AG10803 (cell line): ENCODE results near the gene CRYBG2.
A peak's percentile ranks its signal among the peaks of the same experiment; 100 is the strongest.

ENCODE experiments used
- DNase-seq: peaks from one replicate; pipeline ENCODE4 v3.0.0; 2010; ENCODE audit warnings: low read depth
- H3K4me3 ChIP-seq: 2 replicates; pipeline ENCODE4 v1.5.1; 2011; ENCODE audit warnings: mild to moderate bottlenecking, low read length, control low read depth
- TF ChIP-seq, protein P1 (sequence below): conservative IDR thresholded peaks from 2 replicates; pipeline ENCODE4 v1.5.1; 2011; ENCODE audit warnings: mild to moderate bottlenecking, low read length, control low read depth, inconsistent platforms

CRYBG2 gene

DNA sequence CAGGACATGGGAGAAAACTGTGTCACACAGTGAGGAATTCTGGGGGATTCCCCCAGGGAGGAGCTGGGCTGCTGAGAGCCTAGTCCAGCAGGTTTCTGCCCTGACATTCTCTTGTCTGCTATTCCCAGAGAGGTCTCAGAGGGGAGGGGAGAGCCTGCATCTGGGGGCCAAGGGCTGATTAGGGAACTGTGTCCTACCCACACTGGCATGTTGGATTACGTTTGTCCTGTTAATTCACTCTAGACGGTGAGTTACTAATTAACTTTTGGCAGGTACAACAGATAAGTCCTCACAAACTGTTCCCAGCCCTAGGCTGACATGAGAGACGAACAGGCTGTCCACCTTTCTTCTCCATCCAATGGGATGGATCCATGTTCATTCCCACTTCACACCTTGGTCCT, 76.7 kb downstream of the CRYBG2 start:
- TF ChIP-seq, protein P1, sequence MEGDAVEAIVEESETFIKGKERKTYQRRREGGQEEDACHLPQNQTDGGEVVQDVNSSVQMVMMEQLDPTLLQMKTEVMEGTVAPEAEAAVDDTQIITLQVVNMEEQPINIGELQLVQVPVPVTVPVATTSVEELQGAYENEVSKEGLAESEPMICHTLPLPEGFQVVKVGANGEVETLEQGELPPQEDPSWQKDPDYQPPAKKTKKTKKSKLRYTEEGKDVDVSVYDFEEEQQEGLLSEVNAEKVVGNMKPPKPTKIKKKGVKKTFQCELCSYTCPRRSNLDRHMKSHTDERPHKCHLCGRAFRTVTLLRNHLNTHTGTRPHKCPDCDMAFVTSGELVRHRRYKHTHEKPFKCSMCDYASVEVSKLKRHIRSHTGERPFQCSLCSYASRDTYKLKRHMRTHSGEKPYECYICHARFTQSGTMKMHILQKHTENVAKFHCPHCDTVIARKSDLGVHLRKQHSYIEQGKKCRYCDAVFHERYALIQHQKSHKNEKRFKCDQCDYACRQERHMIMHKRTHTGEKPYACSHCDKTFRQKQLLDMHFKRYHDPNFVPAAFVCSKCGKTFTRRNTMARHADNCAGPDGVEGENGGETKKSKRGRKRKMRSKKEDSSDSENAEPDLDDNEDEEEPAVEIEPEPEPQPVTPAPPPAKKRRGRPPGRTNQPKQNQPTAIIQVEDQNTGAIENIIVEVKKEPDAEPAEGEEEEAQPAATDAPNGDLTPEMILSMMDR: no peak
- no peak overlapping the region for H3K4me3 ChIP-seq
- no peak for DNase-seq

- no peak for DNase-seq
- no peak overlapping the region for H3K4me3 ChIP-seq
- TF ChIP-seq, protein P1: no peak
Measured at GRCh38 chr1:26276432-26276838, 77.5 kb downstream of the CRYBG2 start.

DNA sequence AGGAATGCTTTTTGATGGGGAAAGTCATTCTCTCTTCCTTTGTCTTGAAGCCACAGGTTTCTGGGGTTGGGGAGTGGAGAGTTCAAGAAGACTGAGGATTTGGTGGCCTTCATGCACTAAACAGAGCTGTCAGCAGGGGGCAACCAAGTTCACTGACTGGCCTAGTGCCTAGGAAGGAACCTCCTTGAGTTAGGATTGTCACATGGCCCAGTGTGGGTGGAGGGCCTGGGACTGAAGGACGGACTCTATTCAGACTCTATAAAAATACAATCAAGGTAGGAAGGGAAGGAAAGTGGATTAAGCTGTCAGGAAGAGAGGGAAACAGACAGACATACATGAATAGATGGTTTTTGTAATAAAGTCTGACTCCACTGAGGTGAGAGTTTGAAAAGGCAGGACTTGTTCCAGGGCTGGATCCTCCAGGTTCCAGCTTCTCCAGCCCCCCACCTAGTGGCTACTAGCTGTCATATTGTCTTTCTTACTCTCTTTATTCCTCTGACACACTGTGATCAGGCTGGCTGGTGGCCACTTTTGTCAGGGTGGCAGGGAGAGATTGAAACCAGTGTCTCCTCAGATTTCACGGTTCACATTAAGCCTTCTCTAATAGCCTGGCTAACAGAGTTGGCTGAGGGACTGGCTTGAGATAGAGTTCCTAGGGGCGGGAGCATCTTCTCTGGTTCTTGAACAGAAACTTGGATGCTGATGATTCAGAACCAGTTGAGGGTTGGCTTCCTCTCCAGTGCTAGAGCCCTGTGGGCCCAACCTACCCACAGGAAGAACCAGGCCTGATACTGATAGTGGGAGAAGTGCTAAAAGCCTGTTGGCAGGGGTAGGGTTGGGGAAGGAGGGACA, 78.1 kb downstream of the CRYBG2 start:
- peak; percentile 97 for DNase-seq
- H3K4me3 ChIP-seq: no peak overlapping the region
- TF ChIP-seq, protein P1: peak; percentile 81

DNA sequence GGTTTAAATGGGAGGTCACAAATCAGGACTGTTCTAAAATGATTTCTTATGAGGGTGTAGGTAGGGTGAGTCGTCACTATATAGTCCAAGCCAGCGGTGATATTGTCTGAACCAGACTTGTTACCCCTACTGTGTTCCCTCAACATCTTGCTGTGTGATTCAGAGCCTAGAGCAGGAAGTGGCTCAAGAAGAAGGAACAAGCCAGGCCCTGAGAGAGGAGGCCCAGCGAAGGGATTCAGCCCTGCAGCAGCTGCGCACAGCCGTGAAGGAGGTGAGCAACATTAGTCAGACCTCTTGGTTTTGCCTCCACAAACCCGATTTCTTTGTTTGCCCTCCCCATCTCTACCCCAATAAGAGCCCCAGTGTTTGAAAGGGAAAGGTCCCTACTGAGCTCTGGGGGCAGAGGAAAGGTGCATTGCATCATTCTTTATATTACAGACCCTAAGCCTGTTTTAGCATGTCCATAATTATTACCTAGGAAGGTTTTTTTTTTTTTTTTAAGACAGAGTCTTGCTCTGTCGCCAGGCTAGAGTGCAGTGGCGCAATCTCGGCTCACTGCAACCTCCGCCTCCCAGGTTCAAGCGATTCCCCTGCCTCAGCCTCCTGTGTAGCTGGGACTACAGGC, 79.0 kb downstream of the CRYBG2 start:
- no peak overlapping the region for H3K4me3 ChIP-seq
- TF ChIP-seq, protein P1: no peak
- DNase-seq: no peak
